Measurements from ENCODE around the gene GP2. TPM values are rescaled to one million over a fixed set of nuclear protein-coding genes. Genes with fewer than 3 reads are reported as not detected.

The GP2 gene
- total RNA-seq: not detected

- no peak for DNase-seq
These were observed at the start of gene GP2 for GRCh38 chr16:20327444-20328041. Gene GP2, minus strand, starts transcription at chr16:20327513. Its CDS starts 1,082 bp downstream, at chr16:20326431.

- no peak for DNase-seq
These were observed 45.4 kb upstream of the GP2 start for GRCh38 chr16:20372701-20373100.

- DNase-seq: no peak
These were observed 42.2 kb upstream of the GP2 start for GRCh38 chr16:20369452-20370054.

- DNase-seq: no peak
These were observed 36.7 kb upstream of the GP2 start for GRCh38 chr16:20364051-20364450.

GRCh38 chr16:20363191-20363590, 35.9 kb upstream of the GP2 start:
- DNase-seq: no peak

- DNase-seq: no peak
These were observed 32.7 kb upstream of the GP2 start for GRCh38 chr16:20359997-20360396.

GRCh38 chr16:20355114-20355782, 27.9 kb upstream of the GP2 start:
- DNase-seq: no peak

- no peak for DNase-seq
These were observed 26.1 kb upstream of the GP2 start for GRCh38 chr16:20353379-20353778.

GRCh38 chr16:20352615-20353014, 25.3 kb upstream of the GP2 start, which contains the start of gene UMOD:
Gene UMOD, minus strand, starts transcription at chr16:20352715. Its CDS starts 1,978 bp downstream, at chr16:20350737.
- DNase-seq: no peak

- DNase-seq: no peak
These were observed 22.3 kb upstream of the GP2 start for GRCh38 chr16:20349615-20350014.

- DNase-seq: no peak
These were observed 21.3 kb upstream of the GP2 start for GRCh38 chr16:20348365-20349185.

GRCh38 chr16:20347666-20348364, 20.5 kb upstream of the GP2 start:
- DNase-seq: no peak

GRCh38 chr16:20344611-20345010, 17.3 kb upstream of the GP2 start:
- DNase-seq: no peak

GRCh38 chr16:20339744-20340143, 12.4 kb upstream of the GP2 start:
- DNase-seq: no peak

GRCh38 chr16:20336955-20337354, 9.6 kb upstream of the GP2 start:
- DNase-seq: no peak

GRCh38 chr16:20334396-20334795, 7.1 kb upstream of the GP2 start:
- DNase-seq: no peak

GRCh38 chr16:20333120-20333519, 5.8 kb upstream of the GP2 start:
- DNase-seq: no peak

GRCh38 chr16:20332411-20332810, 5.1 kb upstream of the GP2 start:
- DNase-seq: no peak

GRCh38 chr16:20331635-20332034, 4.3 kb upstream of the GP2 start:
- DNase-seq: no peak

- no peak for DNase-seq
These were observed 2.3 kb upstream of the GP2 start for GRCh38 chr16:20329392-20330138.

- no peak for DNase-seq
These were observed 992 bp downstream of the GP2 start for GRCh38 chr16:20326321-20326720.

- DNase-seq: no peak
These were observed 2.3 kb downstream of the GP2 start for GRCh38 chr16:20325005-20325404.

Data from effector CD4-positive, alpha-beta T cell (primary cell).